HCT116 (cell line): ENCODE measurements around the gene ARHGAP5. TPM values are rescaled to one million over a fixed set of nuclear protein-coding genes. Genes with fewer than 3 reads are reported as not detected.

ENCODE experiments used
- ATAC-seq: fragments of 200-7000 bp; cut with Tn5 transposase; 2 replicates; pipeline ENCODE4 v1.9.1; 2020; ENCODE audit warnings: mild to moderate bottlenecking, moderate library complexity
- BruUV-seq: library from RNA; stranded (reverse); fragments of 400-500 nt; replicated peaks from 2 replicates; lab custom pipeline; 2021; lab: Mats Ljungman, UMichigan
- CTCF ChIA-PET: fragments of 300-600 bp; sonication (Branson Sonifier 250); formaldehyde crosslinking; loops from one replicate; lab custom pipeline; 2021; ENCODE audit warnings: antibody characterized with exemption; lab: Charles Lee
- POLR2A ChIA-PET: fragments of 300-600, 350-600 bp; sonication (Branson Sonifier 250); formaldehyde crosslinking; loops from one replicate; lab custom pipeline; 2021; ENCODE audit warnings: antibody characterized with exemption; lab: Charles Lee
- RAD21 ChIA-PET, 2 experiments: fragments of 300-600 bp; sonication (Branson Sonifier 250); formaldehyde crosslinking; loops; one replicate each; lab custom pipeline; 2023; ENCODE audit warnings: low total read pairs in 2 of 2; ENCODE audit not compliant: uncharacterized antibody in 2 of 2, unreplicated experiment in 2 of 2, low non-redundant PET in 1 of 2; lab: Charles Lee
- DNase-seq: peaks from one replicate; pipeline ENCODE4 v3.0.0-alpha.2; 2010; ENCODE audit warnings: low read depth, low spot score
- H2AFZ ChIP-seq: fragments of 200-600 bp; shearing (Covaris generic), sonication (generic); 2 replicates; pipeline ENCODE4 v1.6.1; 2017; ENCODE audit warnings: low read depth, mixed run types, mixed read lengths, antibody characterized with exemption, low read length; ENCODE audit not compliant: poor library complexity, severe bottlenecking
- H3K27ac ChIP-seq: 2 replicates; pipeline ENCODE4 v1.5.1; 2012; ENCODE audit warnings: low read depth, low read length
- H3K27me3 ChIP-seq: fragments of 200-600 bp; sonication (generic); 2 replicates; pipeline ENCODE4 v1.6.1; 2016; ENCODE audit warnings: mixed run types, low read length, mixed read lengths; ENCODE audit not compliant: insufficient read depth
- H3K36me3 ChIP-seq, 2 experiments: fragments of 200-500 bp in 1 of 2; fragments of 200-600 bp in 1 of 2; sonication (Bioruptor generic) in 1 of 2; sonication (generic) in 1 of 2; 2 replicates each; pipeline versions ENCODE4 v1.5.1 to v1.6.1; 2014 to 2016; ENCODE audit warnings: low read length in 2 of 2, inconsistent platforms in 1 of 2, mixed read lengths in 1 of 2, mixed run types in 1 of 2; ENCODE audit not compliant: insufficient read depth in 2 of 2, control insufficient read depth in 1 of 2
- H3K4me1 ChIP-seq, 2 experiments: fragments of 200-600 bp in 1 of 2; sonication (generic) in 1 of 2; 2 replicates each; pipeline versions ENCODE4 v1.5.1 to v1.6.1; 2012 to 2017; ENCODE audit warnings: low read length in 2 of 2, inconsistent platforms in 1 of 2, mild to moderate bottlenecking in 1 of 2, mixed read lengths in 1 of 2, mixed run types in 1 of 2, moderate library complexity in 1 of 2; ENCODE audit not compliant: insufficient read depth in 2 of 2, control insufficient read depth in 1 of 2
- H3K4me2 ChIP-seq: fragments of 200-600 bp; sonication (generic); 2 replicates; pipeline ENCODE4 v1.6.1; 2017; ENCODE audit warnings: mixed run types, low read length, mixed read lengths
- H3K4me3 ChIP-seq, 2 experiments: fragments of 200-600 bp in 1 of 2; sonication (generic) in 1 of 2; replicated peaks in 1 of 2; 2 replicates each; pipeline ENCODE4 v1.5.1; 2011 to 2016; ENCODE audit warnings: low read length in 2 of 2, control low read depth in 1 of 2, low read depth in 1 of 2, mild to moderate bottlenecking in 1 of 2, mixed read lengths in 1 of 2, mixed run types in 1 of 2
- H3K79me2 ChIP-seq: fragments of 200-600 bp; sonication (generic); 2 replicates; pipeline ENCODE4 v1.6.1; 2017; ENCODE audit warnings: mild to moderate bottlenecking, mixed run types, low read length, moderate library complexity, mixed read lengths; ENCODE audit not compliant: insufficient read depth
- H3K9ac ChIP-seq: fragments of 200-600 bp; sonication (generic); 2 replicates; pipeline ENCODE4 v1.6.1; 2016; ENCODE audit warnings: low read length, mixed read lengths
- H3K9me2 ChIP-seq: fragments of 200-600 bp; sonication (generic), shearing (Covaris generic); 2 replicates; pipeline ENCODE4 v1.6.1; 2017; ENCODE audit warnings: mixed run types, mild to moderate bottlenecking, moderate library complexity; ENCODE audit not compliant: insufficient read depth
- H3K9me3 ChIP-seq, 2 experiments: fragments of 200-500 bp in 1 of 2; fragments of 200-600 bp in 1 of 2; sonication (Bioruptor generic) in 1 of 2; sonication (generic) in 1 of 2; 2 replicates each; pipeline ENCODE4 v1.6.1; 2014 to 2017; ENCODE audit warnings: low read length in 2 of 2, mixed read lengths in 2 of 2, inconsistent platforms in 1 of 2, low read depth in 1 of 2, mild to moderate bottlenecking in 1 of 2, mixed run types in 1 of 2, moderate library complexity in 1 of 2; ENCODE audit not compliant: control insufficient read depth in 1 of 2, insufficient read depth in 1 of 2
- H4K20me1 ChIP-seq: fragments of 200-600 bp; sonication (generic), shearing (Covaris generic); 2 replicates; pipeline ENCODE4 v1.6.1; 2017; ENCODE audit warnings: mixed run types, mild to moderate bottlenecking, moderate library complexity; ENCODE audit not compliant: insufficient read depth
- ATF3 ChIP-seq: IDR thresholded peaks from 2 replicates; pipeline ENCODE4 v1.6.1; 2012
- CEBPB ChIP-seq: IDR thresholded peaks from 2 replicates; pipeline ENCODE4 v1.6.1; 2012; ENCODE audit warnings: low read depth
- EGR1 ChIP-seq: IDR thresholded peaks from 2 replicates; pipeline ENCODE4 v1.6.1; 2012; ENCODE audit warnings: low read depth
- EZH2 ChIP-seq: fragments of 200-600 bp; sonication (generic); IDR thresholded peaks from 2 replicates; pipeline ENCODE4 v1.6.1; 2017; ENCODE audit warnings: antibody characterized with exemption, mixed run types
- EZH2phosphoT487 ChIP-seq: fragments of 200-600 bp; IDR thresholded peaks from 2 replicates; pipeline ENCODE4 v1.6.1; 2018; ENCODE audit warnings: antibody characterized with exemption, borderline replicate concordance
- FOSL1 ChIP-seq: IDR thresholded peaks from 2 replicates; pipeline ENCODE4 v1.6.1; 2012; ENCODE audit warnings: low read depth
- POLR2AphosphoS5 ChIP-seq: IDR thresholded peaks from 2 replicates; pipeline ENCODE4 v1.6.1; 2011; ENCODE audit warnings: mild to moderate bottlenecking, low read depth, low read length, moderate library complexity
- RAD21 ChIP-seq: IDR thresholded peaks from 2 replicates; pipeline ENCODE4 v1.6.1; 2012; ENCODE audit warnings: low read depth, mild to moderate bottlenecking
- SP1 ChIP-seq: IDR thresholded peaks from 2 replicates; pipeline ENCODE4 v1.6.1; 2012; ENCODE audit warnings: low read depth
- SRF ChIP-seq: IDR thresholded peaks from 2 replicates; pipeline ENCODE4 v1.6.1; 2012; ENCODE audit warnings: low read depth
- ZBTB33 ChIP-seq: IDR thresholded peaks from 2 replicates; pipeline ENCODE4 v1.6.1; 2011; ENCODE audit warnings: mild to moderate bottlenecking, low read length, moderate library complexity; ENCODE audit not compliant: insufficient replicate concordance; ENCODE audit errors: extremely low read depth
- ZFX ChIP-seq: fragments of 450-650 bp; IDR thresholded peaks from 2 replicates; pipeline ENCODE4 v1.6.1; 2017
- intact Hi-C: fragments of 100-400 bp; cut with micrococcal nuclease; formaldehyde crosslinking; loops from 2 replicates; pipeline ENCODE4 v1.10.0; 2022
- total RNA-seq: library from RNA; stranded (reverse); gene quantifications from one replicate; pipeline ENCODE4 v1.2.1, GENCODE V29; 2021; ENCODE audit not compliant: unreplicated experiment
- TF ChIP-seq, protein P1 (sequence below): IDR thresholded peaks from 2 replicates; pipeline ENCODE4 v1.6.1; 2012

The ARHGAP5 gene
- total RNA-seq, 1 experiment from 2014 or later, result 66.7 TPM

DNA sequence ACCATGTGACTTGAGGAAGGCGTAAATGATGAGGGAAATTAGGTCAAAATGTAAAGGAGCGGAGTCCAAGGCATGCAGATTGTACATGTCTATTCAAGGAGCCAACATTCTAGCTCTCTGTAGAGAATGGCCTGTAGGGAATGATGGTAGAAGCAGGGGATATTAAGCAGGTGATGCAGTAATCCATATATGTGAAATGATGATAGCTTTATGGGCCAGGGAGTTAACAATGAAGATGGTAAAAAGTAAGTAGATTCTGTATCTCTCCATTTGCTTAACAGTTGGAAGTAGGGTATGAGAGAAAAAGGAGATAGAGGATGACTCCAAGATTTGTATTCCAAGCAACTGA, 33.4 kb downstream of the ARHGAP5 start:
- BruUV-seq, result no TSS peak
- no peak for ATAC-seq
- H3K9me3 ChIP-seq, result no peaks in the 10 kb centered on the region

DNA sequence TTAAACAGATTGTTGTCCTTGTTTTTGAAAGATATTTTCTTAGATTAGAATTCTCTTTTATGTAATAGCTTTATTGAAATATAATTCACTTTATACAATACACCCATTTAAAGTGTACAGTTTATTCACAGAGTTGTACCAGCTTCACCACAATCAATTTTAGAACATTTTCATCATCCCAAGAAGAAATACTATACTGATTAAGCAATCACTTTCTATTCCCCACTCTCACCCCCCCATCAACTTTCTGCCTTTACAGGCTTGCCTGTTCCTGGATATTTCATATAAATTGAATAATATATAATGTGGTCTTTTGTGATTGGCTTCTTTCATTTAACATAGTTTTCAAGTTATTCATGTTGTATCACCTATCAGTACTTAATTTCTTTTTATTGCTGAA, 44.4 kb downstream of the ARHGAP5 start:
- H3K9ac ChIP-seq, result no peak overlapping the region
- no peaks in the 10 kb centered on the region for H3K9me3 ChIP-seq
- CTCF ChIA-PET, result no interaction called here
- no peaks in the 10 kb centered on the region for H3K4me1 ChIP-seq
- no peak for TF ChIP-seq EGR1
- TF ChIP-seq ZFX, result no peak
- TF ChIP-seq ZBTB33, result no peak
- TF ChIP-seq EZH2, result no peak
- TF ChIP-seq EZH2phosphoT487, result no peak
- TF ChIP-seq SRF, result no peak
- TF ChIP-seq ATF3, result no peak
- TF ChIP-seq SP1, result no peak
- no peak for TF ChIP-seq POLR2AphosphoS5
- no peak for TF ChIP-seq FOSL1
- TF ChIP-seq, protein P1, sequence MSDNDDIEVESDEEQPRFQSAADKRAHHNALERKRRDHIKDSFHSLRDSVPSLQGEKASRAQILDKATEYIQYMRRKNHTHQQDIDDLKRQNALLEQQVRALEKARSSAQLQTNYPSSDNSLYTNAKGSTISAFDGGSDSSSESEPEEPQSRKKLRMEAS, result no peak
- no peak for ATAC-seq
- no peaks in the 10 kb centered on the region for H3K27me3 ChIP-seq
- peaks cover 0 to 8% of the 10 kb centered on the region in 2 experiments; a peak in 3 of 4 replicates for H3K36me3 ChIP-seq
- RAD21 ChIA-PET, result no interaction called here
- peaks cover 6% of the 10 kb centered on the region; the same call in 1 of the 2 replicates for H4K20me1 ChIP-seq
- H3K79me2 ChIP-seq, result peaks cover 99% of the 10 kb centered on the region
- no peak overlapping the region for H3K4me3 ChIP-seq
- no peak overlapping the region for H3K4me2 ChIP-seq
- H2AFZ ChIP-seq, result no peak overlapping the region
- no peak overlapping the region for H3K27ac ChIP-seq
- no TSS peak for BruUV-seq
- intact Hi-C loops, result no loop called here
- H3K9me2 ChIP-seq, result no peaks in the 10 kb centered on the region
- DNase-seq, result no peak
- POLR2A ChIA-PET, result no interaction called here

More for the DNA sequence above, 33.4 kb downstream of the ARHGAP5 start:
- intact Hi-C loops, result no loop called here
- H2AFZ ChIP-seq, result no peak overlapping the region
- H3K4me3 ChIP-seq, result no peak overlapping the region
- ChIA-PET POLR2A (no interaction called here), RAD21 (no interaction called here), CTCF (no interaction called here)
- no peaks in the 10 kb centered on the region for H3K9me2 ChIP-seq
- DNase-seq, result no peak
- no peaks in the 10 kb centered on the region for H3K36me3 ChIP-seq
- H3K27me3 ChIP-seq, result no peaks in the 10 kb centered on the region
- H3K4me2 ChIP-seq, result no peak overlapping the region
- no peaks in the 10 kb centered on the region for H3K4me1 ChIP-seq
- TF ChIP-seq SP1, result no peak
- TF ChIP-seq RAD21, result no peak
- no peak for TF ChIP-seq EGR1
- TF ChIP-seq CEBPB, result no peak
- H3K27ac ChIP-seq, result no peak overlapping the region
- H4K20me1 ChIP-seq, result peaks cover 3% of the 10 kb centered on the region; the same call in 1 of the 2 replicates
- H3K9ac ChIP-seq, result no peak overlapping the region
- H3K79me2 ChIP-seq, result peaks cover 95% of the 10 kb centered on the region
